H9 (cell line): ENCODE measurements around the gene SLC25A25. TPM values are rescaled to one million over a fixed set of nuclear protein-coding genes. Genes with fewer than 3 reads are reported as not detected.
A peak's percentile ranks its signal among the peaks of the same experiment; 100 is the strongest.

Experiments used
- DNase-seq: peaks from one replicate; pipeline ENCODE4 v3.0.0-alpha.2; 2017
- H2AFZ ChIP-seq: one replicate; pipeline ENCODE4 v1.6.1; 2013; ENCODE audit warnings: mild to moderate bottlenecking, low read length, control low read depth, moderate library complexity
- H2AK5ac ChIP-seq: 2 replicates; pipeline ENCODE4 v1.6.1; 2013; ENCODE audit warnings: low read length, control low read depth, mixed read lengths; ENCODE audit not compliant: insufficient read length
- H2BK120ac ChIP-seq: one replicate; pipeline ENCODE4 v1.6.1; 2013; ENCODE audit warnings: low read depth, mild to moderate bottlenecking, low read length, control low read depth, inconsistent platforms; ENCODE audit not compliant: poor library complexity, severe bottlenecking
- H2BK12ac ChIP-seq: 2 replicates; pipeline ENCODE4 v1.6.1; 2013; ENCODE audit warnings: low read length, control low read depth, mixed read lengths, low read depth; ENCODE audit not compliant: insufficient read length
- H2BK15ac ChIP-seq: 2 replicates; pipeline ENCODE4 v1.6.1; 2013; ENCODE audit warnings: low read depth, low read length, control low read depth
- H2BK20ac ChIP-seq: one replicate; pipeline ENCODE4 v1.6.1; 2013; ENCODE audit warnings: low read depth, mild to moderate bottlenecking, low read length, control low read depth, inconsistent platforms; ENCODE audit not compliant: poor library complexity, severe bottlenecking
- H2BK5ac ChIP-seq: 2 replicates; pipeline ENCODE4 v1.6.1; 2013; ENCODE audit warnings: low read length, control low read depth, mixed read lengths; ENCODE audit not compliant: insufficient read length
- H3K14ac ChIP-seq: 2 replicates; pipeline ENCODE4 v1.6.1; 2013; ENCODE audit warnings: low read length, control low read depth; ENCODE audit not compliant: insufficient read depth
- H3K18ac ChIP-seq: 2 replicates; pipeline ENCODE4 v1.6.1; 2013; ENCODE audit warnings: low read depth, mild to moderate bottlenecking, mixed read lengths, low read length, control low read depth; ENCODE audit not compliant: insufficient read length
- H3K23ac ChIP-seq: 2 replicates; pipeline ENCODE4 v1.6.1; 2013; ENCODE audit warnings: low read length, control low read depth, mixed read lengths, low read depth; ENCODE audit not compliant: insufficient read length
- H3K23me2 ChIP-seq: 2 replicates; pipeline ENCODE4 v1.6.1; 2013; ENCODE audit warnings: low read depth, mild to moderate bottlenecking, mixed read lengths, low read length, control low read depth; ENCODE audit not compliant: insufficient read length, poor library complexity, severe bottlenecking
- H3K27ac ChIP-seq: 2 replicates; pipeline ENCODE4 v1.5.1; 2013; ENCODE audit warnings: low read length, control low read depth, mixed read lengths, low read depth; ENCODE audit not compliant: insufficient read length
- H3K27me3 ChIP-seq: 2 replicates; pipeline ENCODE4 v1.6.1; 2013; ENCODE audit warnings: low read length, control low read depth, inconsistent platforms; ENCODE audit not compliant: insufficient read depth
- H3K4ac ChIP-seq: 2 replicates; pipeline ENCODE4 v1.6.1; 2013; ENCODE audit warnings: low read depth, mild to moderate bottlenecking, control low read depth, inconsistent platforms, low read length, moderate library complexity
- H3K4me1 ChIP-seq: 2 replicates; pipeline ENCODE4 v1.6.1; 2013; ENCODE audit warnings: low read length, control low read depth, inconsistent platforms; ENCODE audit not compliant: insufficient read depth
- H3K4me2 ChIP-seq: 2 replicates; pipeline ENCODE4 v1.6.1; 2013; ENCODE audit warnings: low read length, control low read depth, mixed read lengths; ENCODE audit not compliant: insufficient read length, insufficient read depth
- H3K56ac ChIP-seq: 2 replicates; pipeline ENCODE4 v1.6.1; 2013; ENCODE audit warnings: low read depth, mild to moderate bottlenecking, mixed read lengths, low read length, control low read depth; ENCODE audit not compliant: insufficient read length
- H3K79me1 ChIP-seq: 2 replicates; pipeline ENCODE4 v1.6.1; 2013; ENCODE audit warnings: low read depth, mild to moderate bottlenecking, moderate library complexity, low read length, control low read depth, inconsistent platforms; ENCODE audit not compliant: insufficient read depth, poor library complexity, severe bottlenecking
- H3K79me2 ChIP-seq: 2 replicates; pipeline ENCODE4 v1.6.1; 2013; ENCODE audit warnings: low read length, control low read depth, inconsistent platforms; ENCODE audit not compliant: insufficient read depth
- H3K9ac ChIP-seq: 2 replicates; pipeline ENCODE4 v1.6.1; 2013; ENCODE audit warnings: low read length, control low read depth, mixed read lengths; ENCODE audit not compliant: insufficient read length; ENCODE audit errors: extremely low read depth
- H3K9me3 ChIP-seq: one replicate; pipeline ENCODE4 v1.6.1; 2013; ENCODE audit warnings: low read depth, low read length, inconsistent platforms; ENCODE audit not compliant: control insufficient read depth
- H3T11ph ChIP-seq: one replicate; pipeline ENCODE4 v1.6.1; 2013; ENCODE audit warnings: mild to moderate bottlenecking, low read length, control low read depth, inconsistent platforms
- H4K20me1 ChIP-seq: one replicate; pipeline ENCODE4 v1.6.1; 2013; ENCODE audit not compliant: control insufficient read depth, insufficient read length, insufficient read depth
- H4K5ac ChIP-seq: 2 replicates; pipeline ENCODE4 v1.6.1; 2013; ENCODE audit warnings: low read depth, mild to moderate bottlenecking, mixed read lengths, low read length, control low read depth; ENCODE audit not compliant: insufficient read length
- H4K8ac ChIP-seq: replicated peaks from 2 replicates; pipeline ENCODE4 v1.6.1; 2013; ENCODE audit warnings: low read length, control low read depth, mixed read lengths, low read depth; ENCODE audit not compliant: insufficient read length
- H4K91ac ChIP-seq: 2 replicates; pipeline ENCODE4 v1.6.1; 2013; ENCODE audit warnings: low read depth, mild to moderate bottlenecking, moderate library complexity, mixed read lengths, low read length, control low read depth; ENCODE audit not compliant: insufficient read length
- H3K27ac Mint-ChIP-seq, 3 experiments: 2 replicates in 2 of 3; 3 replicates in 1 of 3; pipeline ENCODE4 v1.8.0; 2020 to 2021; ENCODE audit warnings: mixed read lengths in 3 of 3, mild to moderate bottlenecking in 1 of 3, moderate library complexity in 1 of 3
- H3K27me3 Mint-ChIP-seq: 2 replicates; pipeline ENCODE4 v1.8.0; 2021; ENCODE audit warnings: low read depth, mild to moderate bottlenecking, moderate library complexity, mixed read lengths
- H3K36me3 Mint-ChIP-seq, 3 experiments: 2 replicates in 2 of 3; 3 replicates in 1 of 3; pipeline ENCODE4 v1.8.0; 2020 to 2021; ENCODE audit warnings: low read depth in 3 of 3, mixed read lengths in 3 of 3; ENCODE audit not compliant: insufficient read depth in 1 of 3
- H3K4me1 Mint-ChIP-seq, 2 experiments: 2 replicates each; pipeline ENCODE4 v1.8.0; 2020; ENCODE audit warnings: mixed read lengths in 2 of 2
- H3K4me3 Mint-ChIP-seq, 2 experiments: 2 replicates in 1 of 2; 3 replicates in 1 of 2; pipeline ENCODE4 v1.8.0; 2020 to 2021; ENCODE audit warnings: mild to moderate bottlenecking in 2 of 2, mixed read lengths in 2 of 2, moderate library complexity in 1 of 2
- H3K9me3 Mint-ChIP-seq, 2 experiments: 2 replicates in 1 of 2; 3 replicates in 1 of 2; pipeline ENCODE4 v1.8.0; 2020; ENCODE audit warnings: mild to moderate bottlenecking in 2 of 2, mixed read lengths in 2 of 2, moderate library complexity in 1 of 2
- CTCF ChIP-seq: fragments of 200-600 bp; sonication (generic); conservative IDR thresholded peaks from 3 replicates; pipeline ENCODE4 v1.8.0; 2021; ENCODE audit warnings: antibody characterized with exemption, mild to moderate bottlenecking
- WGBS: extraction: QIAGEN DNeasy Blood & Tissue Kit; methylation state at CpG from one replicate; pipeline ENCODE4 v1.1.7; 2013; ENCODE audit warnings: missing lambda C conversion rate, low lambda C conversion rate, mixed read lengths; ENCODE audit not compliant: insufficient read length; ENCODE audit errors: extremely low coverage; 5-methylcytosine and 5-hydroxymethylcytosine counted together
- total RNA-seq: library from RNA; stranded (reverse); gene quantifications from 2 replicates; pipeline ENCODE4 v1.2.1, GENCODE V29; 2021

The SLC25A25 gene
- total RNA-seq, 1 experiment from 2014 or later = 16.9 TPM

GRCh38 chr9:128141604-128142003 is 73.6 kb downstream of the SLC25A25 start:
- H3K27me3 Mint-ChIP-seq = peaks cover 7% of the 10 kb centered on the region; the same call in 1 of the 2 replicates
- Histone ChIP-seq H3K23ac (no peak overlapping the region), H3K4me1 (no peaks in the 10 kb centered on the region), H3K4ac (no peak overlapping the region), H3K27me3 (no peaks in the 10 kb centered on the region), H3K27ac (no peak overlapping the region), H3T11ph (no peak overlapping the region), H3K9me3 (no peaks in the 10 kb centered on the region), H2BK120ac (no peak overlapping the region), H3K4me2 (no peak overlapping the region), H3K23me2 (no peaks in the 10 kb centered on the region), H3K18ac (no peak overlapping the region), H2BK12ac (no peak overlapping the region), H2BK5ac (no peak overlapping the region), H2AFZ (no peak overlapping the region), H4K5ac (no peak overlapping the region), H3K14ac (no peak overlapping the region), H4K20me1 (no peaks in the 10 kb centered on the region), H4K91ac (no peak overlapping the region), H3K56ac (no peak overlapping the region), H3K79me2 (no peaks in the 10 kb centered on the region), H3K9ac (no peak overlapping the region), H2BK15ac (no peak overlapping the region), H2BK20ac (no peak overlapping the region), H3K79me1 (no peaks in the 10 kb centered on the region), H2AK5ac (no peak overlapping the region), H4K8ac (no peak overlapping the region)
- no peaks in the 10 kb centered on the region for H3K36me3 Mint-ChIP-seq
- no peak for TF ChIP-seq CTCF
- peaks cover 12 to 15% of the 10 kb centered on the region in 2 experiments for H3K4me1 Mint-ChIP-seq
- WGBS = no CpG with 5 or more reads among the region's 3 CpGs
- H3K9me3 Mint-ChIP-seq = no peaks in the 10 kb centered on the region
- H3K27ac Mint-ChIP-seq = no peak overlapping the region
- H3K4me3 Mint-ChIP-seq = no peak overlapping the region
- DNase-seq = peak; percentile 20
